ENCODE results near the gene PRMT7.

The PRMT7 gene

DNA sequence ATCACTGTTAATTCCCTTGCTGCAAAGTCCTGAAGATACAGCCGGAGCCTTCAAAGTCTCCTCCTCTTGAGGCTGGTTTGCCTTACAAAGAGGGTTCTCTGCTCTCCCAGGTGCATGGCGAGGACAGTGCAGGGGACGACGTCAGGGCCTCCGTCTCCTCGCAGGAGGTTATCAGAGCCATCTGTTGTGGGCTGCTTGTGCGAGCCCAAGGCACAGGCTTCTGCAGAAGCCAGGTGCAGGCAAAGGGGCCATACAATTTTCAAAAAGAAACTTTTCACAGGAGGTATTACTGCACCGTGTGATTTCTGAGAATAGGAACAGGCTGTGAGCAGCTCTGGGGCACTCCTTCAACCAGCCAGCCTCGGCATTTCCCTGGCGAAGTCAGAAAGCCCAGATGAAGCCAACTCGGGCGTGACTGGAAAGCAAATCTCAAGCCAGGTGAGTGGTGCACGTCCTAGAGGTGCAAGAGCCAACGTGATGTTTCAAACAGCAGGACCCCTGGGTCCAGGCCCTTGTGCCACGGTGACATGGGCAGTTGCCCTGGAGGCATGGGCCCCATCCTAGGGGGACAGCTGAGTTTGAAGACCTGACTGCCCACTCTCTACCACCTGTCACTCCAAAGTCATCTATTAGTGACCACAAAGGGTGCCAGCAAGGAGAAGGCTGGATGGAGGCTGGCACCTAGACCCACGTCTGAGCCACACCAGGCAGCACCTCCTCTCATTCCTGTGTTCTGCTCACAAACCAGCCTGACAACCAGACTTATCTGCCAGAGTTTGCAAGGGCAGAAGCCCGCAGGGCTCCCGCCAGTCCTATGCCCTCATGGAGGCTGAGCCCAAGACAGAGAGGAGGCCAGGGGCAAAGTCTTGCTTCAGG lies 68.9 kb downstream of the PRMT7 start:
- in situ Hi-C loops (cut with HindIII; ENCODE audit: low pct_ligation_motif_present, low pct_unique_long_range_greater_than_20kb, low sequenced_read_pairs), result no loop called here

DNA sequence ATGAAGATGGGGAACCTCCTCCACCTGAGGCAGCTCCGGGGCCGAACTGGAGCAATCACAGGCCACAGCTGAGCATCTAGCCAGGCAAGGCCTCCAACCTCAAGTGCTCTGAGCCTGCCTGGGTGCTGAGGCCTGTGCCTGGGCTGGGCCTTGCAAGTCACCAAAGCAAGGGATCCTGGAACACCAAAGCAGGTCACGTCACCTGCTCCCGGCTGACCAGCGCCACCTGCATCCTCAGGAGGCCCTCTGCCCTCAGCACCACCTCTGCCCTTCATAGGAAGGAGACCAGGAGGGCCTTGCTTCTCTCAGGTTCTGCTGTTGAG lies 69.5 kb downstream of the PRMT7 start:
- DNase-seq, result no peak
- in situ Hi-C loops (cut with HindIII; ENCODE audit: low pct_ligation_motif_present, low pct_unique_long_range_greater_than_20kb, low sequenced_read_pairs), result no loop called here

More for the DNA sequence above, 68.9 kb downstream of the PRMT7 start:
- DNase-seq, result no peak

DNA sequence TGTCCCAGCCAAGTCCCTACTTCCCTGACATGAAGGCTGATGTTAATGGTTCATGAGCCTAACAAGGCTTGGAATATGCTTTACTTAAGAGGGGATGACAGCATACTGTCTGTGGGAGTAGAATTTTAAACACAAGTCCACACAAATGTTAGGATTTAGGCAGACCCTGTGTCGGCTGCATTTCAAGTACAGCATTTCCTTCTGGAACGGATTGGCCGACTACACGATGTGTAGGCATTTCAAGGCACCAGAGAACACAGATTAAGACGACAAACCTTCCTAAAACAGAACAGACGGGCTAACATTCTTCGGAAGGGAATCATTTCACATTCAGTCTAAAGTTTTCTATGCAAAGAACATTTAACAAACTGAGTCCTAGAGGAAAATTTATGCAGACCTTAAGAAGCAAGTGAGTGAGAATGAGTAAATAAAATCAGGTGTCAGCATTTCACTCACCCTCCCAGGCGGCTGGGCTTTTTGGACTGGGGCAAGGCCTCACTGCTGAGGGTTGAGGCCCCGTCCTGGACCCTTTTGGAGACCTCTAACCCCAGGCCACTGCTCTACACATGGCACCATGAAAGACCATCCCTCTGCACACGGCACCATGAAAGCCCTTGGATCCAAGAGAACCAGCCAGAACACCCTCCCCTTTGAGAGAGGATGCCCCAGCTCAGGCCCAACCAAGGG lies 70.0 kb downstream of the PRMT7 start:
- no peak for DNase-seq
- in situ Hi-C loops (cut with HindIII; ENCODE audit: low pct_ligation_motif_present, low pct_unique_long_range_greater_than_20kb, low sequenced_read_pairs), result no loop called here

DNA sequence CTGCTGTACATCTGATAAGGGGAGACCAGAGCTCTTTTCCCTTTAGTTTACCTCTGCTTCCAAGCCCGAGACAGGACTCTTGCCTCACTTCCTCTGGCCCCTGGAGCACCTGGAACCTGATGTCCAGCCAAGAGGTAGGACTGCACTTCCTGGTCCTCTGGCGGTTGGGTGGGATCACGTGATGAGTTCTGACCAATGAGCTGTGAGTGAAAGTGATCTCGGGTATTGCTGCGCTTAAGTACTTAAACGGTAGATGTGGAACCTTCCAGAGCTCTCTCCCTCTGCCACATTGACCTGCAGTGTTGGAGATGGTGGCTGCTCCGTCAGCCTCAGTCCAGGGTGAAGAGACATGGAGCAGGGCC lies 70.5 kb downstream of the PRMT7 start:
- in situ Hi-C loops (cut with HindIII; ENCODE audit: low pct_ligation_motif_present, low pct_unique_long_range_greater_than_20kb, low sequenced_read_pairs), result no loop called here
- DNase-seq, result no peak

DNA sequence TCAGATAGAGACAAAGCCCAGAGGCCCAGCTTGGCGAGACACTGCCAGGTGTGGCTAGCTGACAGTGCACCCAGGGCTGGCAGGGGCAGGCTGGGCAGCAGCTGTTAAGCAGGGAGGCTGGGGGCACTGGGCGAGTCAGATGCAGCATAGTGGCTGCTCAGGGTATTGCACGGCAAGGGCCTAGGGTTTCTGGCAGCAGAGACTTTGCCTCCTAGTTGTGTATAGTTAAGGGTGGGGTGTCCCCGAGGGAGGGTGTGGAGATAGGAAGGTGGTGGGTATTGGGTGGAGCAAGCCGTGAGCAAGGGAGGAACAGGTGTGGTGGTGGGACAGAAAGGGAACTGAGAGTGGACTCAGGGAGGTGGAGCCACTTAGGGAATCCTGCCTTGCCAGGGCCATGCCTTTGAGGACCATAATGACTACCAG lies 71.5 kb downstream of the PRMT7 start:
- in situ Hi-C loops (cut with HindIII; ENCODE audit: low pct_ligation_motif_present, low pct_unique_long_range_greater_than_20kb, low sequenced_read_pairs), result no loop called here
- peak; percentile 12 for DNase-seq

DNA sequence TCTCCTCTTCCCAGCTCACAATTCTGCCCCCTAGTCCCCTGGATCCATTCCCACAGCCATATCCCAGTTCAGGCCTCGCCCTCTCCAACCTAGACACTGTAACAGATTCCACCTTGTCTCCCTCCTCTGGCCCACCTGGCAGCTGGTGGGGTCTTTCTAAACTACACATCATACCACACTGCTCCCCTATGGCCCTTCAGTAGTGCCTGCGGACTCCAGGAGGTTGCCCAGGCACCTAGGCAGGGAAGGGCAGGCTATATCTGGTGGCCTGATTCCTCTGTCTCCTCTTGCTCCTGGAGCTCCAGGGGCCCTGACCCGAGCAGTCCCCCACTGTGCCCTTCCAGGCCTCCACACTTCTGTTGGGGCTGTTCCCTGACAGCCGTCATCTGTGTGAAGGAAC lies 73.0 kb downstream of the PRMT7 start:
- DNase-seq, result no peak
- in situ Hi-C loops (cut with HindIII; ENCODE audit: low pct_ligation_motif_present, low pct_unique_long_range_greater_than_20kb, low sequenced_read_pairs), result no loop called here

DNA sequence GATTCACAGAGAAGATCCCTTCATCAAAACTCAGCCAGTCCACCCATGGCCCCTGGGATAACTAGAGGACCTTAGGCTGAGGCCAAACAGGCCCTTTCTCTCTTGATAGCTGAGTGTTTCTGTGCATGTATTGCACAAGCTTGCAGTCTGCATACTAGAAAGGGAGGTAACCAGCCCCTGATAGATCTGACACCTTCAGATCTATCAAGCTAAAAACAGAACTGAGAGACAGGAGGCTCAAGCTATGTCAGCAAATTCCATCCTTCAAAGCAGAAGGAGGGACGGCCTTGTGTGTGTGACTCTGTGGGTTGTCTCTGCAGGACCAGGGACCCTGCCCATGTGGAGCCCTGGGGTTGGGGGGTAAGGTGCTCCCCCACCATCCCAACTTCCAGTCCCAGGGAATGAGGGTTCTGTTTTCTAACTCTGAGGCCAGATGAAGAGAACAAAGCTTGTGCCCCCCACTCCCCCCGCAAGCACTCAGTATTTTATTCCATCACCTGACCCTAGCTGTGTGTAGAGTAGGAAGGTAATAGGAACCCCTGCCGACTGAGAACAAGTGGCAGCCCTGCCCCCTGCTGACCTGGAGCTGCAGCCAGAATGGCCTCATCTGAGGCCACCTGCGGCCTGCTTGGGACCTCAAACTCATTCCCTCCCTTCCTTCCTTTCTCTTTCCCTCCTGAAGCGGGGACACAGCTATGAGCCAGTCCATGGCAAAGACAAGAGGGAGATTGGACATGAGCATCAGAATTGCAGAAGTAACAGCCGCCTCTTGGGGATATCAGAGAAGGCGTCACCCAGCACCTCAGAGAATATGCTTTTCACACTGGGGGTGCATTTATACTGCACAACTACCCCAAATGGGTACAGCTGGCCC lies 73.7 kb downstream of the PRMT7 start:
- in situ Hi-C loops (cut with HindIII; ENCODE audit: low pct_ligation_motif_present, low pct_unique_long_range_greater_than_20kb, low sequenced_read_pairs), result no loop called here

DNA sequence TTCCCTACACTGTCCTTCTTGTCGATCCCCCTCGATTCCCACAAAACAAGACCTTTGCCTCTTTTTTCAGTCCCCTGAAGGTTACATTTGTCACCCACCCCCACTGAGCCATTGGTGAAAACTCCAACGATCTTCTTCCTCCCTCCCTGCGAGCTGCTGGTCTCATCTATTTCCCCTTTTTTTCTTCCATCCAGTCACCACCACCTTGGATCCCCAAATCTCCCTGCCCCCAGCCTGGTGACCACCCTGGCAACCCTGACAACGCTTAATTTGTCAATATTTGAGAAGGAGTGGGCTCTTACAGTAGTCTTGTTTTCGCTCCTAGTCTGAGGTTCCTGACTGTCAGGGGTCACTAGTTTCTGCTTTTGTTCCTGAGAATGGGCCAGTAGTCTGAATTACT lies 74.6 kb downstream of the PRMT7 start:
- in situ Hi-C loops (cut with HindIII; ENCODE audit: low pct_ligation_motif_present, low pct_unique_long_range_greater_than_20kb, low sequenced_read_pairs), result no loop called here
- DNase-seq, result no peak

More for the DNA sequence above, 73.7 kb downstream of the PRMT7 start:
- DNase-seq, result no peak

DNA sequence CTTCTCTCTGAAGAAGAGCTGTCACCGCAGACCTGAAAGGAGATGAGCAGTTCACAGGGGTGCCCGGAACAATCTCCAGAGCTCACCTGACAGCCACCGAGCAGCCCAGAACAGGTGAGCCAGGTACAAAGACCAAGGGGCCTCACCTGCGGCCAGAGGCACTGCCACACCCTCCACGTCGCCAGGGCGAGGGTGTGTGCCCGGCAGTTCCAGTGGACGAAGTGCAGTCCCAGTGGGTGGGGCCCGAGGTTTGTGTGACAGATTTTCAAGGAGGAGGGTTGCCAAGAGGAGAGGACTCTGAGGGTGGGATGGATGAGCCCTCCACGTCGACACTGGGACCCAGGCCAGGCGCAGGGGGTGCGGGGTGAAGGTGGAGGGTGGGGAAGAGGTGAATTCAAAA lies 75.8 kb downstream of the PRMT7 start:
- no peak for DNase-seq
- in situ Hi-C loops (cut with HindIII; ENCODE audit: low pct_ligation_motif_present, low pct_unique_long_range_greater_than_20kb, low sequenced_read_pairs), result no loop called here

DNA sequence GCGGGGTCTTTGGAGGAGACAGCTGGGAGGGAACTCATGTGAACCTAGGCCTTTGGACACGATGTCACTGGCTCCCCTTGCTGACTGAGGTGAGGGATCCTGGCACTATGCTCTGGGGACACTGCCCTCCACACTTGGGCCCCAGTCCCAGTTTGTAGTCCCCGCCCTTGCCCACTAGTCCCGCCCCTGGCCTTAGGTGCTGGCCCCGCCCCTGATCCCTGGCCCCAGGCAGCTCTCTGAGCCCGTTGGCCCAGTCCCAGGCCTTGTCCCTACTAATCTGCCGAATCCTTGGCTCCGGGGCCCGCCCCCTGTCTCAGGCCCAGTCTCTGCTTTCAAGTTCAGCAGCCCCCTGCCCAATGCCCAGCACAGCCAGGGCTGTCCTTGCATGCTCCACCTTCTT lies 76.5 kb downstream of the PRMT7 start:
- in situ Hi-C loops (cut with HindIII; ENCODE audit: low pct_ligation_motif_present, low pct_unique_long_range_greater_than_20kb, low sequenced_read_pairs), result no loop called here
- no peak for DNase-seq

DNA sequence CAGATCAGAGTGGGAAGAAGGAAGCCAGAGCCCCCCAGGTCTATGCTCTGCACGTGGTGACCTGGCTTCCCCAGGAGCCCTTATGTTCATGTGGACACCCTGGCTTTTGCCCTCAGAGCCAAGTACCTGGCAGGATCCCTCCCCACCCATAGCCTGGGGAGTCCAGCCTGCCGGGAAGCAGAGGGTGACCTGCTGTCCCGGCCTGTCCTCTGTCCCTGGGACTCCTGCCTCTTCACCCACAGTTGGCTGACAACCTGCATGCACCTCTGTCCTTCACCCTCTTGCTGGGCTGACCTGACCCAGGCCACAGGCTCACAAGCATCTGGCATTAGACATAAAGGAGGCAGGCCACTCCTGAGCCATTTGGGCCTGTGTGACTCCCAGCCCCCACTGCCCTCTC lies 77.3 kb downstream of the PRMT7 start:
- no peak for DNase-seq
- in situ Hi-C loops (cut with HindIII; ENCODE audit: low pct_ligation_motif_present, low pct_unique_long_range_greater_than_20kb, low sequenced_read_pairs), result no loop called here

DNA sequence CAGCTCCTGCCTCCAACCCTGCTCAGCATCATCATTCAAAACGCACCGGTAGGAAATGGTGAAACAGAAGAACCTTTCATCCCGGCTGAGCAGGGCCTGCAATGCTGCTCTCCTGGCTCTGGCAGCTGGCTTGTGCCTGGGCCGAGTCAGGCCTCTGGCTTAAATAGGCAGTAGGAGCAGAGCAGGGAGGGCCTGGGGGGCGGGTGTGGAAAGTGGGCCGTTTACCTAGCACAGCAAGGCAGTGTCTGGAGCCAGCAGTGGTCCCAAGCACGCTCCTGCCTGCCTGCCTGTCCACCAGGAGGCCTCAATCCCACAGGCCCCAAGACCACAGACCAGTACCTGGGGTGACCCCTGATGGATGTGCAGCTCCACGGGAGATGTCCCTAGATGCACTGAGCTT lies 78.2 kb downstream of the PRMT7 start:
- no peak for DNase-seq
- in situ Hi-C loops (cut with HindIII; ENCODE audit: low pct_ligation_motif_present, low pct_unique_long_range_greater_than_20kb, low sequenced_read_pairs), result no loop called here

DNA sequence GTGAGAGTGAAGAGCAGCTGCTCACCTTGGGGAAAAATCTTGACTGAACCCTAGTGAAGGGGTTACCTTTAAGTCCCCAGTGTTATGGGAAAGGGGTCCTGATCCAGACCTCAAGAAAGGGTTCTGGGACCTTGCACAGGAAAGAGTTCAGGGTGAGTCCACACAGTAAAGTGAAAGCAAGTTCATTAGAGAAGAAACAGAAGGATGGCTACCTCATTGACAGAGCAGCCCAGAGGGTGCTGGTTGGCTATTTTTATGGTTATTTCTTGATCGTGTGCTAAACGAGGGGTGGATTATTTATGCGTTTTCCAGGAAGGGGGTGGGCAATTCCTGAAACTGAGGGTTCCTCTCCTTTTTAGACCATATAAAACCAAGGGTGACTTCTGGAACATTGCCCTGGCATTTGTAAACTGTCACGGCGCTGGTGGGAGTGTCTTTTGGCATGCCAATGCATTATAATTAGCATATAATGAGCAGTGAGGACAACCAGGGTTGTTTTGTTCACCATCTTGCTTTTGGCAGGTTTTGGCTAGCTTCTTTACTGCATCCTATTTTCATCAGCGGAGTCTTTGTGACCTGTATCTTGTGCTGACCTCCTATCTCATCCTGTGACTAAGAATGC lies 79.0 kb downstream of the PRMT7 start:
- no peak for DNase-seq
- in situ Hi-C loops (cut with HindIII; ENCODE audit: low pct_ligation_motif_present, low pct_unique_long_range_greater_than_20kb, low sequenced_read_pairs), result no loop called here

DNA sequence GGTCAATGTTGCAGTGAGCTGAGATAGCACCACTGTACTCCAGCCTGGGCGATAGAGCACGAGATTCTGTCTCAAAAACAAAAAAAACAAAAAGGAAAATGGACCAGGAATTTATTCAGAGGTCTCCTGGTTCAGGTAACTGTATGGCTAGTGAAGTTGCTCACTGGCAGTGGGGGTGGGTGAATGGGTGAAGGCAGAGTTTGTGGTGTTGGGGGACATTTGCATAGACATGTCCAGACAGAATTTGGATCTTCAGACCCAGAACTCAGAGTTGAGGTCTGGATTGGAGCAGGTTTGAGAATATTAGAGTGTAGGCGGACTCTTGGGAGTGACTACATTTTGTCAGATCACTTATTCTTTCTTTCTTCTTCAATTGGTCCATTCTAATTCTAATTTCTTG lies 82.5 kb downstream of the PRMT7 start:
- no peak for DNase-seq
- in situ Hi-C loops (cut with HindIII; ENCODE audit: low pct_ligation_motif_present, low pct_unique_long_range_greater_than_20kb, low sequenced_read_pairs), result no loop called here

DNA sequence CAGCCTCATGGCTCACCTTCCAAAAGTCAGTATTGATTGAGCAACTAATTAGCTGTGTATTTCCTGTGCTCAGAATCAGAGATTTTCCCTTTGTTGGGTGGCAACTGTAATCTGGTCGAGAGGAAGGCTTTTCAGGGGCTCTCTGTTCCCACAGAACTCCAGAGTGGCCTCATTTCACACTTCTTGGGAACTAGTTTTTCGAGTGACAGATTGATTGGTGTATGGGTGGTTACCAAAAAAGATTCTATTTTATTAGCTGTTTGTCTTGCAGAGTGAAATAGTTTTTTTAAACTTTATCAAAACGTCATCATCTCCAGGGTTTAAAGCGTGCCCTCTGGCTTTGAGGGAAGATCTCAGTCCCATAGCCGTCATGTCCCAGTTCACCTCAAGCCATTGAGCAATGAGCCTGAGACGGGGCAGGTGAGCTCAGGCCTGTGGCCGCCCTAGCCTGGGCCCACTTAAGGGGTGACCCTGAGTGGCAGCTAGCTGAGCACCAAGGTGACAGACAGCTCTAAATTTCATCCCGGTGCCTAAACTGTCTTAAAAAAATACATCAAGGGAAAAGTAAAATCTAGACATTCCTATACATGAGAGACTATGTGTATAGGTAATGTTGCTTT lies 84.5 kb downstream of the PRMT7 start:
- in situ Hi-C loops (cut with HindIII; ENCODE audit: low pct_ligation_motif_present, low pct_unique_long_range_greater_than_20kb, low sequenced_read_pairs), result no loop called here
- no peak for DNase-seq

DNA sequence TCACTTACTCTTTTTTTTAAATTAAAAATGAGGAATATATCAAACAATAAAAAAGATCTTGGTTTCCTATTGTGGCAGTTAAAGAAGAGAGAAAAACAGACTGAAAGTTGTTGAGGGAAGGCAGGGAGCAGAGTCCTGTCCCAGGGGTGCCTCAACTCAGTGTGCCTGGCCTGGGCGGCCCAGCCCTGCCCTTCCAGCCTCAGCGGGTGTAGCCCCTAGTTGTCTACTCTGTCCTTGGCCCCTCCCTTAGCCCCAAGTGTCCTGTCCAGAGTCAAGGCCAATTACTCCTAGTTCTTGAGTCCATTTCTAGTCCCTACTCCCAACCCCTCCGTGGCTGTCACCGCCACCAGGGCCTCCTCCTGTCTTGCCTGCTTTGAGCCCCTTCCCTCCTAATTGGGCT lies 85.0 kb downstream of the PRMT7 start:
- no peak for DNase-seq
- in situ Hi-C loops (cut with HindIII; ENCODE audit: low pct_ligation_motif_present, low pct_unique_long_range_greater_than_20kb, low sequenced_read_pairs), result no loop called here

DNA sequence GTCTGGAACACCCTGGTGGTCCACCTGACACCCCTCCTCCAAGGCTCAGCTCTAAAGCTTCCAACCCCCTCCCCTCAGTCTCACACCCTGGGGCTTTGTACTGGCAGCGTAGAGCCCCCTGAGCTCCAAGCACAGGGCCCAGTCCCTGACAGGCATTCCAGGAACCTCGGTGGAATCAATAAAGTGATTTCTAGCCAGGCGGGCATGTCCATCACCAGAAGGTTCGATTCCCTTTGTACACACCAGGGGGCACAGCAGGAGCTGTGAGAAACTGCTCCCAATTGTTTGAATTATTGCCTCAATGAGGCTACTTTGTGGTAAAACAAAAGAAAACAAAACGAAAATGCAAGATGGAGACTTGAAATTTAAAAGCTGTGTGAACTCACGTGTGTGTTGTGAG lies 85.7 kb downstream of the PRMT7 start:
- peak; percentile 51 for DNase-seq
- in situ Hi-C loops (cut with HindIII; ENCODE audit: low pct_ligation_motif_present, low pct_unique_long_range_greater_than_20kb, low sequenced_read_pairs), result no loop called here

DNA sequence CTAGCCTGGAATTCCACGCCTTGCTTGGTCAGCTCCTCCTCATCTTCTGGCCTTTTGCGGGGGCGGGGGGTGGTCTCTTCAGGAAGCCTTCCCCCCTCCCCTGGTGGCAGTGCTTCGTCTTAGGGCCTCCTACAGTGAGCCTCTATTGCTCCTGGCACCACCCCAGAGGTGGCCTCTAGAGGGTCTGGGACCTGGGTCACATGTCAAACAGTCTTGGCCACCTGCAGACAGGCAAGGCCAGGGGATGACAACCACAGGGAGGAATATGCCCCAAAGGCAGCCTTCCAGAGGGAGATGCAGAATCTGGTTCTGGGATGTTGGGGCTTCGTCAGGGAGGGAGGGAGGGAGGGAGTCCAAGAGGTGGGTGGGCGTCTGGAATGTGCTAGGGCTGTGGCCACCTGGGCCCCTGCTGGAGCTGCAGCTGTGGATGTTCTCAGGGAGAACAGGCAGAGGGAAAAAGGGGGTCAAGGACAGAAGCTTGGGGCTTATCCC lies 86.9 kb downstream of the PRMT7 start:
- in situ Hi-C loops (cut with HindIII; ENCODE audit: low pct_ligation_motif_present, low pct_unique_long_range_greater_than_20kb, low sequenced_read_pairs), result no loop called here
- no peak for DNase-seq
